Aorta (tissue), 5 donors: ENCODE data around the gene DAGLA. TPM values are rescaled to one million over a fixed set of nuclear protein-coding genes. Genes with fewer than 3 reads are reported as not detected.

ENCODE experiments used
- ATAC-seq: fragments of 200-7000 bp; cut with Tn5 transposase; one replicate; pipeline ENCODE4 v1.9.1; 2022; ENCODE audit warnings: moderate library complexity; ENCODE audit not compliant: low FRiP score
- DNase-seq, 2 donors: peaks; one replicate each; pipeline ENCODE4 v3.0.0-alpha.2; 2020
- H3K27ac ChIP-seq, 2 donors: one replicate each; pipeline ENCODE4 v1.5.1; 2013; ENCODE audit warnings: low read length in 2 of 2, mild to moderate bottlenecking in 2 of 2, moderate library complexity in 2 of 2, control low read depth in 1 of 2, inconsistent platforms in 1 of 2, low read depth in 1 of 2
- H3K27me3 ChIP-seq, 2 donors: one replicate each; pipeline ENCODE4 v1.6.1; 2013; ENCODE audit warnings: control low read depth in 1 of 2, low read length in 1 of 2, mild to moderate bottlenecking in 1 of 2, moderate library complexity in 1 of 2; ENCODE audit not compliant: insufficient read depth in 2 of 2, control insufficient read depth in 1 of 2
- H3K36me3 ChIP-seq, 2 donors: one replicate each; pipeline ENCODE4 v1.6.1; 2013; ENCODE audit warnings: control low read depth in 1 of 2, low read length in 1 of 2, mild to moderate bottlenecking in 1 of 2; ENCODE audit not compliant: insufficient read depth in 2 of 2, control insufficient read depth in 1 of 2
- H3K4me1 ChIP-seq, 2 donors: one replicate each; pipeline ENCODE4 v1.6.1; 2013; ENCODE audit warnings: low read length in 2 of 2, control low read depth in 1 of 2, mild to moderate bottlenecking in 1 of 2, moderate library complexity in 1 of 2; ENCODE audit not compliant: insufficient read depth in 2 of 2, control insufficient read depth in 1 of 2
- H3K4me3 ChIP-seq, 2 donors: one replicate each; pipeline ENCODE4 v1.5.1; 2013; ENCODE audit warnings: low read length in 2 of 2, control low read depth in 1 of 2, mild to moderate bottlenecking in 1 of 2
- H3K9me3 ChIP-seq: one replicate; pipeline ENCODE4 v1.6.1; 2013; ENCODE audit warnings: mild to moderate bottlenecking, low read length; ENCODE audit not compliant: control insufficient read depth
- WGBS, 2 donors: extraction: QIAGEN DNeasy Blood & Tissue Kit; methylation state at CpG; one replicate each; pipeline ENCODE4 v1.1.7; 2013; 5-methylcytosine and 5-hydroxymethylcytosine counted together
- intact Hi-C, 2 donors: fragments of 100-400 bp; cut with DNase I; formaldehyde crosslinking; loops; one replicate each; pipeline versions ENCODE4 v1.14.2 to v1.15.0; 2022
- polyA plus RNA-seq, 2 donors: library from polyadenylated mRNA; stranded (reverse); fragments of 200-250 nt; gene quantifications; one replicate each; pipeline ENCODE4 v1.2.3, GENCODE V29; 2013
- total RNA-seq, 2 donors: library from RNA; stranded (reverse); fragmentation: NEBNext Ultra II Directional; extraction: Animal tissue kit (Norgen Biotek cat#: 25700); gene quantifications; one replicate each; pipeline ENCODE4 v1.2.1, GENCODE V29; 2021
- donor health status: healthy with polysubstance abuse.
- donor health status: Bipolar disorder and iron deficiency.
- donor health status: DM: no; HTN: no; CAD: no.
- donor health status: DM: no; HTN: no; CAD: no.
- donor health status: DM: yes; HTN: yes; CAD: no.

The DAGLA gene
- total and polyA plus RNA-seq, 4 donors: 0.51 to 3.5 (median 1.0) TPM

GRCh38 chr11:61684870-61685616 is 4.9 kb downstream of the DAGLA start:
- Histone ChIP-seq H3K27ac (no peak overlapping the region), H3K9me3 (no peaks in the 10 kb centered on the region), H3K4me3 (no peak overlapping the region), H3K4me1 (no peaks in the 10 kb centered on the region), H3K36me3 (no peaks in the 10 kb centered on the region), H3K27me3 (no peaks in the 10 kb centered on the region)
- intact Hi-C loops: no loop called here
- DNase-seq (no peak), ATAC-seq (no peak)
- whole genome bisulfite sequencing, 2 donors: 78 to 82% methylated on average over 14 of the region's 14 CpGs

GRCh38 chr11:61685617-61685967 is 5.4 kb downstream of the DAGLA start:
- Histone ChIP-seq H3K9me3 (no peaks in the 10 kb centered on the region), H3K27me3 (no peaks in the 10 kb centered on the region), H3K27ac (no peak overlapping the region), H3K36me3 (no peaks in the 10 kb centered on the region), H3K4me1 (no peaks in the 10 kb centered on the region), H3K4me3 (no peak overlapping the region)
- intact Hi-C loops: no loop called here
- ATAC-seq (no peak), DNase-seq (no peak)
- WGBS, 2 donors: 82 to 88% methylated on average over 9 of the region's 9 CpGs

- no peak overlapping the region for H3K27ac ChIP-seq
- 87% methylated on average over 8 of the region's 8 CpGs for WGBS, 2 donors
- H3K36me3 ChIP-seq: no peaks in the 10 kb centered on the region
- no peak for DNase-seq
- no peak for ATAC-seq
- intact Hi-C loops: no loop called here
- no peaks in the 10 kb centered on the region for H3K27me3 ChIP-seq
- H3K4me3 ChIP-seq: no peak overlapping the region
- H3K4me1 ChIP-seq: no peaks in the 10 kb centered on the region
- H3K9me3 ChIP-seq: no peaks in the 10 kb centered on the region
These were observed 5.9 kb downstream of the DAGLA start for GRCh38 chr11:61686066-61686465.

- WGBS, 2 donors: 89 to 95% methylated on average over 8 of the region's 8 CpGs
- Histone ChIP-seq H3K4me3 (no peak overlapping the region), H3K27me3 (no peaks in the 10 kb centered on the region), H3K4me1 (no peaks in the 10 kb centered on the region), H3K36me3 (no peaks in the 10 kb centered on the region), H3K27ac (no peak overlapping the region), H3K9me3 (no peaks in the 10 kb centered on the region)
- ATAC-seq: no peak
- intact Hi-C loops: no loop called here
- no peak for DNase-seq
These were observed 6.3 kb downstream of the DAGLA start for GRCh38 chr11:61686469-61686868.

- DNase-seq: no peak
- Histone ChIP-seq H3K9me3 (no peaks in the 10 kb centered on the region), H3K36me3 (no peaks in the 10 kb centered on the region), H3K27me3 (no peaks in the 10 kb centered on the region), H3K27ac (no peak overlapping the region), H3K4me1 (no peaks in the 10 kb centered on the region), H3K4me3 (no peak overlapping the region)
- intact Hi-C loops: no loop called here
- ATAC-seq: no peak
- WGBS, 2 donors: 96% methylated on average over 11 of the region's 11 CpGs
These were observed 7.2 kb downstream of the DAGLA start for GRCh38 chr11:61687420-61687819.

GRCh38 chr11:61688365-61689163 is 8.4 kb downstream of the DAGLA start:
- Histone ChIP-seq H3K4me3 (no peak overlapping the region), H3K4me1 (no peaks in the 10 kb centered on the region), H3K9me3 (no peaks in the 10 kb centered on the region), H3K27me3 (no peaks in the 10 kb centered on the region), H3K27ac (no peak overlapping the region), H3K36me3 (no peaks in the 10 kb centered on the region)
- intact Hi-C loops: no loop called here
- peak; percentile 84 for ATAC-seq
- peak; percentile 86 for DNase-seq
- WGBS, 2 donors: 70 to 76% methylated on average over 17 to 19 of the region's 19 CpGs

- Histone ChIP-seq H3K36me3 (no peaks in the 10 kb centered on the region), H3K9me3 (no peaks in the 10 kb centered on the region), H3K27ac (no peak overlapping the region), H3K4me1 (no peaks in the 10 kb centered on the region), H3K27me3 (no peaks in the 10 kb centered on the region), H3K4me3 (no peak overlapping the region)
- WGBS, 2 donors: 77 to 86% methylated on average over 3 of the region's 3 CpGs
- ATAC-seq (no peak), DNase-seq (no peak)
- intact Hi-C loops: no loop called here
These were observed 8.9 kb downstream of the DAGLA start for GRCh38 chr11:61689164-61689496.

GRCh38 chr11:61690706-61691379 is 10.7 kb downstream of the DAGLA start:
- Histone ChIP-seq H3K9me3 (no peaks in the 10 kb centered on the region), H3K4me3 (no peak overlapping the region), H3K4me1 (no peaks in the 10 kb centered on the region), H3K27me3 (no peaks in the 10 kb centered on the region), H3K27ac (no peak overlapping the region), H3K36me3 (no peaks in the 10 kb centered on the region)
- no peak for DNase-seq
- intact Hi-C loops: no loop called here
- whole genome bisulfite sequencing, 2 donors: 93 to 96% methylated on average over 17 of the region's 17 CpGs
- ATAC-seq: no peak
